ENCODE results near the gene KCNV2.

DNA sequence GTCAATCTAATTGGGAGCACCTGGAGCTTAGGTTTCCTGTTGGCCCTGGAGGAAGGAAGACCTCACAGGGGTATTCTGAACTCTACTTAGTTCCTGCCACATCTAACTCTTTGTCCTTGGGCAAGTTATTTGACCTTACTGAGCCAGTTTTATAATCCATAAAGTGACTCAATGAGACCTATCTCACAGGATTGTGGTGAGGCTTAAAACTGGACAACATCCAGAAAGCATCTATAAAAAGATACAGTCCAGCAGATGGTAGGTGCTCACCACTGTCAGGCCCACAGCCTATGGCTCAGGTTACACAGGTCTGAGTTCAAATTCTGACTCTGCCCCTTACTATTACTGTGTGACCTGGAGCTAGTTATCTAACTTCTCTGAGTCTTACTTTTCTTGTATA, 23.3 kb downstream of the KCNV2 start:
- TF ChIP-seq POLR2AphosphoS5 (IDR thresholded peaks at IDR 0.05): no peak
- TF ChIP-seq, protein P1, sequence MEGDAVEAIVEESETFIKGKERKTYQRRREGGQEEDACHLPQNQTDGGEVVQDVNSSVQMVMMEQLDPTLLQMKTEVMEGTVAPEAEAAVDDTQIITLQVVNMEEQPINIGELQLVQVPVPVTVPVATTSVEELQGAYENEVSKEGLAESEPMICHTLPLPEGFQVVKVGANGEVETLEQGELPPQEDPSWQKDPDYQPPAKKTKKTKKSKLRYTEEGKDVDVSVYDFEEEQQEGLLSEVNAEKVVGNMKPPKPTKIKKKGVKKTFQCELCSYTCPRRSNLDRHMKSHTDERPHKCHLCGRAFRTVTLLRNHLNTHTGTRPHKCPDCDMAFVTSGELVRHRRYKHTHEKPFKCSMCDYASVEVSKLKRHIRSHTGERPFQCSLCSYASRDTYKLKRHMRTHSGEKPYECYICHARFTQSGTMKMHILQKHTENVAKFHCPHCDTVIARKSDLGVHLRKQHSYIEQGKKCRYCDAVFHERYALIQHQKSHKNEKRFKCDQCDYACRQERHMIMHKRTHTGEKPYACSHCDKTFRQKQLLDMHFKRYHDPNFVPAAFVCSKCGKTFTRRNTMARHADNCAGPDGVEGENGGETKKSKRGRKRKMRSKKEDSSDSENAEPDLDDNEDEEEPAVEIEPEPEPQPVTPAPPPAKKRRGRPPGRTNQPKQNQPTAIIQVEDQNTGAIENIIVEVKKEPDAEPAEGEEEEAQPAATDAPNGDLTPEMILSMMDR (IDR thresholded peaks at IDR 0.05): no peak
- TF ChIP-seq EP300 (IDR thresholded peaks at IDR 0.05): no peak
- TF ChIP-seq POLR2A (IDR thresholded peaks at IDR 0.05): no peak
